GM18499 (cell line): ENCODE measurements around the gene KCNH6.

Experiments
- ATAC-seq: cut with Tn5 transposase; IDR thresholded peaks from one replicate; pipeline ENCODE4 v1.9.1; 2021; ENCODE audit warnings: moderate number of reproducible peaks; ENCODE audit not compliant: insufficient read depth, unreplicated experiment

The KCNH6 gene

DNA sequence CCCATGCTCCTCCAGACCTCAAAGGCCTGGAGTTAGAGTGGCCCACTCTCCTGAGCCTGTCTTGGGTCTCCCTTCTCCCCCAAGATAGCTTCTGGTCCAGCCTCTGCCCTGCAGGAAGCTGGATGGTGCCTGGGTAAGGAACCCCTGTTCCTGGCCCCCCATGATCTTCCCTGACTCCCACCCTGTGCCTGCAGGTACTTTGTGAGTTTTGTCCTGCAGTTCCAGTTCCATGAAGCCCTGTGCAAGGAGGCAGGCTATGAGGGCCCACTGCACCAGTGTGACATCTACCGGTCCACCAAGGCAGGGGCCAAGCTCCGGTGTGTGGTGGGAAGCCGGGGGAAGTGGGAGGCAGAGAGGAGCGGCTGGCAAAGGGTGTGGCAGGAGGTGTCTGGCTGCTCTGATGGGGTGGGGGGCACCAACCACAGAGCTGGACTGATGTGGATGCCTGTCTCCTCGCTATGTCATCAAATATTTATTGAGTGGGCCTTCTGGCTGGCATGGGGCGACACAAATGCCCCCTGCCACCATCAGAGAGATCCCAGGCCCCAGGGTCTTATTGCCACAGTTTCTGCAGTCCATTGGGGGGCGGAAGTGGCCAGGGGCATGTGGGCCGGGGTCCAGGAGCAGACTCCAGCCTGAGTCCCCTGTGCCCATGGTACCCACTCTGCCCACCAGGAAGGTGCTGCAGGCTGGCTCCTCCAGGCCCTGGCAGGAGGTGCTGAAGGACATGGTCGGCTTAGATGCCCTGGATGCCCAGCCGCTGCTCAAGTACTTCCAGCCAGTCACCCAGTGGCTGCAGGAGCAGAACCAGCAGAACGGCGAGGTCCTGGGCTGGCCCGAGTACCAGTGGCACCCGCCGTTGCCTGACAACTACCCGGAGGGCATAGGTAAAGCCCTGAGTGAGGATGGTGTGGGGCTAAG is 39.2 kb upstream of the KCNH6 start:
- no peak for ATAC-seq

DNA sequence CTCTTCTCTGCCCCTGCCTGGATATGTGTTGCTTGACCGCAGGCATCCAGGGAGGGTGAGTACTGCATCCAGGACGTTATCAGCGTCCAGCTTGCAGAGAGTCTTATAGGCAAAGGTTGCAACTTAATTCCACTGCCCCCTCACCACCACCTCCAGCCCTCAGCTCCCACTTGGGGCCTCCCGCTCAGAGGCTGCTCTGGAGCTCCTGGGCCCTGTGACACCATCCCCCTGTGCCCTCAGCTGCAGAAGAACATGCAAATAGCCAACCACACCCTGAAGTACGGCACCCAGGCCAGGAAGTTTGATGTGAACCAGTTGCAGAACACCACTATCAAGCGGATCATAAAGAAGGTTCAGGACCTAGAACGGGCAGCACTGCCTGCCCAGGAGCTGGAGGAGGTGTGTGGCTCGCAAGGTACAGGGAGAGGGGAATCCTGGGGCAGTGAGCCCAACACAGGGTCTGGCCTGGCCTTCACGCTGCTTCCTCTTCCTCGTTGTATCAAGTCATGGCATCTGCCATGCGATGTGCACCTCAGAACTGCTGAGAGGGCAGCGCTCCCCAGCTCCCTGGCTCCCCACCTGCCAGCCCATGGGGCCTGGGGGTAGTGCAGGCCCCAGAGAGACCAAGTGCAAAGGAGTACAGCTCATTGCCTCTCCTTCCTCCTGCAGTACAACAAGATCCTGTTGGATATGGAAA is 36.7 kb upstream of the KCNH6 start:
- ATAC-seq: no peak

DNA sequence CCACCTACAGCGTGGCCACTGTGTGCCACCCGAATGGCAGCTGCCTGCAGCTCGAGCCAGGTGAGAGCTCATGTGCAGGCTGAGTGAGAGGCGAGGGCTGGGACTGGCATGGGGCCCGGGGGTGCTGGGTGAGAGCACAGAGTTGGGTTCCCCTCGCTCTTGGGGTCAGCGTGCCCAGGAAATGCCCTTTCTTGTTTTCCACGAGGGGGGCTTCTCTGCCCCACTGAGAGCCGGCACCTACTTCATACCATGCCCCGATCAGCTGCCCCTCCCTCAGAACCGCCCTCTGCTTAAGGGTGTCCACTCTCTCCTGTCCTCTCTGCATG is 36.2 kb upstream of the KCNH6 start:
- ATAC-seq: no peak

DNA sequence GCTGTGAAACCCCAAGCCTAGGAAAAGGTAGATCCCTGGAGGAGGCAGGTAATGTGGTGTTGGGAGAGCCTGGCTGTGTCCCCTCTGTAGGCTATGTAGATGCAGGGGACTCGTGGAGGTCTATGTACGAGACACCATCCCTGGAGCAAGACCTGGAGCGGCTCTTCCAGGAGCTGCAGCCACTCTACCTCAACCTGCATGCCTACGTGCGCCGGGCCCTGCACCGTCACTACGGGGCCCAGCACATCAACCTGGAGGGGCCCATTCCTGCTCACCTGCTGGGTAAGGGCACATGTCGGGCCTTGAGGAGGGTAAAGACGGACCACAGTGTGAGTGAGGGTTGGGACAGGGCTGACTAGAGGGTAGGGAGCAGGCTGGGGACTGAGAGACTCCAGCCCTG is 34.3 kb upstream of the KCNH6 start:
- ATAC-seq: no peak

DNA sequence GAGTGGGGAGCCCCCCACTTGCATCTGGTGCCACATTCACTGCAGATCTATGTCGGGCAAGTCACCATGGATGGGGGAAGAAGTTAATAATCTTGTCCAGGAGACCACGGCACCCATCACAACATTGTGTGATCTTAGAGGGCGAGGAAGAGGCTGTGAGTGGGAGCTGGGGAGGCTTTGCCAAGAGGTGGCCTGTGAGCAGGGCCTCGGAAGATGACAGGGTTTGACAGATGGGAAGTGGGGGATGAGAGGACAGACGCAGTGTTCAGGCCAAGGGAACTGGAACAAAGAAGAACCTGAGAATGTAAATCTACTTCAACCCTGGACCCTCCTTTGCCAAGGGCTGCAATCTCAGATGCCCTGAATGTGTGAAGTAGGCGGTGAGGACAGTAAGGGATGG is 33.9 kb upstream of the KCNH6 start:
- no peak for ATAC-seq

DNA sequence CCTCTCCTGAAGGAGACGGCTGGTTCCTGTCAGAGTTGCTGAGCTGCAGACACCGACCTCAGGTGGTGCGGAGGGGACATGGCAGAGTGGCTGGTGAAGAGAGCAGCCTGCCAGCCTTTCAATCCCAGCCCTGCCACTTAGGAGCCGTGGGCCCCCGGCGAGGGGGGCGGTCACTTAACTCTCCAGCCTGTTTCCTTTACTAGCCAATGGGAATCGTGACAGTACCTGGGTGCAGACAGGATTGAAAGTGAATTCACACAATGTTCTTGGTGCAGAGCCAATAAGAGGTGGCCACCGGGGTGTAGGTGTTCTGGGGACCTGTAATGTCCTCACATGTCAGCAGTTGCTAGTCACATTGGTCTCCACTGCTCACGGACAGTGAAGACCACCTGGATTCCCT is 32.8 kb upstream of the KCNH6 start:
- no peak for ATAC-seq

DNA sequence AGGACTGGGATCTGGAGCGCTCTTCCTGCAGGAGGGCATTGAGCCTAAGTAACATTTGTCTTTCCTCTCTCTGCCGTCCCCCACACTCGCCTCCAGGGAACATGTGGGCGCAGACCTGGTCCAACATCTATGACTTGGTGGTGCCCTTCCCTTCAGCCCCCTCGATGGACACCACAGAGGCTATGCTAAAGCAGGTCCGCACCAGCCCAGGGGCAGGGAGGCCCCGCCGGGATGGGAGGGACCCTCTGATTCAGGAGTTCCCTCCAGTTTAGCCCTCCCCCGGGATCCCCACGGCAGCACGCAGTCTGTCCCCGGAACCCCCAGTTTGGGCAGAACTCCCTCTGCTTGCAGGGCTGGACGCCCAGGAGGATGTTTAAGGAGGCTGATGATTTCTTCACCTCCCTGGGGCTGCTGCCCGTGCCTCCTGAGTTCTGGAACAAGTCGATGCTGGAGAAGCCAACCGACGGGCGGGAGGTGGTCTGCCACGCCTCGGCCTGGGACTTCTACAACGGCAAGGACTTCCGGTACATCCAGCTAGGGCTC is 32.2 kb upstream of the KCNH6 start:
- ATAC-seq: no peak

DNA sequence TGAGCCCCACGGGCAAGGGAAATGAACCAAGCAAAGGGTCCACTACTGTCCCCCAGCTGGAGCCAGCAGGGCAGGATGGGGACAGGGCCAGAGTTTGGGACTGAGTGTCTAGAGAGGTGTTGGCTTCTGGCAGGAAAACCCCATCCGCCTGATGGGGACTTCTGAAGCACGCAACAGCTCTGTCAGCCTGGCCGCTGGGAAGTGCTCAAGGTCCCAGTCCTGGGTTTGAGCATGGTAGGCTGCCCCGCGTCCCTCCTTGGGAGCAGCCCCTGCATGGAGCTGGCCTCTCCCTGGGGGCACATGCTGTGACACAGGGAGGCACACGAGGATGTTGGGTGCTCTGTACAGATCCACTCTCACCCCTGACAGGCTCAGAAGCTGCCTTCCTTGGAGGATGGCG is 31.7 kb upstream of the KCNH6 start:
- no peak for ATAC-seq

DNA sequence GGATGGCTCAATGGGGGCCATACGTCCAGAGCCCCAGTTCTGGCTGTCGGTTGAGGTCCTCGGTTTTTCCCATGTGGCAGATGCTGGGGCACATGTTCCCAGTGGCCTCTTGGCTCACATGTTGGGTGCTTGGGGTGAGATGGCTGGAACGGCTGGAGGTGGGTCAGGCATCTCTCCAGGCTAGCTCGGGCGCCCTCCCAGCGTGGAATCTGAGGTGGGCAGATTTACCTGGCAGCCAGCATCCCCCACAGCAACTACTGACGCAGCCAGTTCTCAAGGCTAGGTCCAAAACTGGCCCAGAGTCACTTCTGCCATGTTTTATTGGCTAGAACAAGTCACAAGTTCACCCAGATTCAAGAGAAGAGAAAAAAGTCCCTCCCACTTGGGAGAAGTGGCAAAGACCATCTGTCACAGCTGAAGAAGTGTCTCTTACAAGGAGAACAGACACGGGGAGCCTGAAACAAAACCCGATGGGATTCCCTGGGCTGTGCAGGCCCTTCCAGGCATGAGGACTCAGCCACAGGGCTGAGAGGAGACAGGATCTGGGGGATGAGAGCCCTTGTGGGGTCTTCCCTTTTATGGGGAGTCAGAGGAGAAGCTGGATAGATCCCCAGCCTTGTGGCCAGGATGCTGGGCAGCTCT is 31.1 kb upstream of the KCNH6 start:
- no peak for ATAC-seq

DNA sequence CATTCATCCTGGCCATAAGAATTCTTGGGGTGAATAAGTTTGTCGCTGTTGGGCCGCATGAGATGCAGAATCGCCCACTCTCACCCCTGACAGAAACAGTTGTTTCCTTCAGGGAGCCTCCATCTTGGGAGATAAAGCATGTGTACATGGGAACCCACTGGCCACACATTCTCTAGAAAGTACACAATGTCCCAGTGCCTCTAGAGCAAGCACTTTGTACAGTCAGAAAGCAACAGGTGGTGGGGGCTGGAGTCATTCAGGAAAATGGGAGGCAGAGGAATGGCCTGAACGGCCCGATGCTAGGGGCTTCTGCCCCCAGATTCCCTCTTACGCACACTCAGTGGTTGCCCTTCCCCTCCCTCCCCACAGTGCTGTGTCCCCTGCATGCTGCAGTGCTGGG is 30.2 kb upstream of the KCNH6 start:
- ATAC-seq: no peak

DNA sequence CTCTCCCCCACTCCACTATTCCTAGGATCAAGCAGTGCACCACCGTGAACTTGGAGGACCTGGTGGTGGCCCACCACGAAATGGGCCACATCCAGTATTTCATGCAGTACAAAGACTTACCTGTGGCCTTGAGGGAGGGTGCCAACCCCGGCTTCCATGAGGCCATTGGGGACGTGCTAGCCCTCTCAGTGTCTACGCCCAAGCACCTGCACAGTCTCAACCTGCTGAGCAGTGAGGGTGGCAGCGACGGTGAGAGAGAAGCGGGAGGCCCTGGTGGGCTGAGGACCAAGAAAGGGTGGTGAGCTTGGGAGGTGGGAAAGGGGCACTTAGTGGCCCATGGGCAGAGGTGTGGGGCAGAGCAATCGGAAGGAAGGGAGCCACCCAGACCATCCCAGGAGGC is 29.7 kb upstream of the KCNH6 start:
- ATAC-seq: no peak

DNA sequence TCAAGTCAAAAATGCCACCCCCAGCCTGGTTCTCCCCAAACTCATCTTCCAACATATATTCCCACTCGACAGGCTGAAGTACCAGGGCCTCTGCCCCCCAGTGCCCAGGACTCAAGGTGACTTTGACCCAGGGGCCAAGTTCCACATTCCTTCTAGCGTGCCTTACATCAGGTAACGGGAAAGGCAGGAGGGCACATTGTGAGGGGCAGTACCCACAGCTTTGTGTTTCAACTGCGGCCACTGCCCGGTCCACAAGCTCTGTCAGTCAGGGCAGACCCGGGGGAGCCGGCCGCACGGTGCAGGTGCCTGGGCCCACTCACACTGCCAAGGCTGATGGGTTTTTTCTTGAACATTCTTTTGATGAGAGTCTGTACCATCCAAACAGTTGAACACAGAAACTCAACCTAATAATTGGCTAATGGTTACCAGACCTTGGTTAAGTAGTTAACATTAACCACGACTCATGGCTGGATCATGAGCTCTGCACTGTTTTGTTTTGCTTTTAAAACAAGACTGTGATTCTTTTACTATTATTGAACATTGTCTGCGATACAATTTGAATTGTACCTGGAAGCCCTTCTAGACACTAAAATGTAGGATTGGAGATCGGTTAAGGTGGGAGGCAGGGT is 28.7 kb upstream of the KCNH6 start:
- no peak for ATAC-seq

DNA sequence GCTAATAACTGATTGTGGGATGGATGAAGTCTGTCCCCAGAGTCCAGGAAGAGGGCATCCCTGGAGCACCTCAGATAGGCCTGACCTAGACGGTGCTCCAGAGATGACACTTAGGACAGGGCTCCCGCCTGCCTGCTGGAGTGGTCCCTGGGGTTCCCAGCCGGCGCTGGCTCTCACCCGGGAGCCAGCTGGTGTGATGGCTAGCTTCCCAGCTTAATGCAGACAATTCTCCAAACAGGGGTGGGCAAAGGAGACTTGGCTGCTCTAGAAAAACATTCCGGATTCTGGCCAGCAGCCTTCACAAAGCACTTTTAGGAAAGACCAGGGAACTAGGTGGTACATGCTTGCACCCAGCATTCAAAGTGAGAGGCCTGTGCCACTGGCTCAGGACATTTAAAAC is 27.7 kb upstream of the KCNH6 start:
- ATAC-seq: no peak

DNA sequence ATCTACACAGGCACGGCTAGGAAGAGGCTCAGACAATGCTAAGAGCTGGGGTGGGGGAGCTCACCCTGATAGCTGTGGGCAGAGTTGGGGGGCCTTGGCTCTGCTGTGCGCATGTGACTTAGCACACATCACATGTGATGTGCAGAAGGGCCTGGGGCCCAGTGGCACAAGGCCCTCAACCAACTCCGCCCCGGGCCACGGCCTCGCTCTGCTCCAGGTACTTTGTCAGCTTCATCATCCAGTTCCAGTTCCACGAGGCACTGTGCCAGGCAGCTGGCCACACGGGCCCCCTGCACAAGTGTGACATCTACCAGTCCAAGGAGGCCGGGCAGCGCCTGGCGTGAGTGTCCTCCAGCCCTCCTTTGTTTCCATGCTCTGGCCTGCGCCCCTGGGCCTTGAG is 27.0 kb upstream of the KCNH6 start:
- no peak for ATAC-seq

DNA sequence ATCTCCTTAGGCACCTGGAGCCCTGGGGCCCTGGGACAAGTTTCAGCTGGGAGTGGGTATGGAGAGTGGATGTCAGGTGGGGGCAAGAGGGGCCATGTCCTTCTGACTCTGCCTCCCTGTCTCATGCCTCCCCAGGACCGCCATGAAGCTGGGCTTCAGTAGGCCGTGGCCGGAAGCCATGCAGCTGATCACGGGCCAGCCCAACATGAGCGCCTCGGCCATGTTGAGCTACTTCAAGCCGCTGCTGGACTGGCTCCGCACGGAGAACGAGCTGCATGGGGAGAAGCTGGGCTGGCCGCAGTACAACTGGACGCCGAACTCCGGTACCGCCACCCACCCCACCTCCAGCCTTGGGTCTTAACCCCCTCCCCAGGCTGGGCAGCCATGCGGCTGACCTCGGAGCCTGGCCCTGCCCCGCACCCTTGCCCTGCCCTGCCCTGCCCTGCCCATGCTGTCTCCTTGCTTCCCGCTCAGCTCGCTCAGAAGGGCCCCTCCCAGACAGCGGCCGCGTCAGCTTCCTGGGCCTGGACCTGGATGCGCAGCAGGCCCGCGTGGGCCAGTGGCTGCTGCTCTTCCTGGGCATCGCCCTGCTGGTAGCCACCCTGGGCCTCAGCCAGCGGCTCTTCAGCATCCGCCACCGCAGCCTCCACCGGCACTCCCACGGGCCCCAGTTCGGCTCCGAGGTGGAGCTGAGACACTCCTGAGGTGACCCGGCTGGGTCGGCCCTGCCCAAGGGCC is 26.3 kb upstream of the KCNH6 start:
- ATAC-seq: no peak

DNA sequence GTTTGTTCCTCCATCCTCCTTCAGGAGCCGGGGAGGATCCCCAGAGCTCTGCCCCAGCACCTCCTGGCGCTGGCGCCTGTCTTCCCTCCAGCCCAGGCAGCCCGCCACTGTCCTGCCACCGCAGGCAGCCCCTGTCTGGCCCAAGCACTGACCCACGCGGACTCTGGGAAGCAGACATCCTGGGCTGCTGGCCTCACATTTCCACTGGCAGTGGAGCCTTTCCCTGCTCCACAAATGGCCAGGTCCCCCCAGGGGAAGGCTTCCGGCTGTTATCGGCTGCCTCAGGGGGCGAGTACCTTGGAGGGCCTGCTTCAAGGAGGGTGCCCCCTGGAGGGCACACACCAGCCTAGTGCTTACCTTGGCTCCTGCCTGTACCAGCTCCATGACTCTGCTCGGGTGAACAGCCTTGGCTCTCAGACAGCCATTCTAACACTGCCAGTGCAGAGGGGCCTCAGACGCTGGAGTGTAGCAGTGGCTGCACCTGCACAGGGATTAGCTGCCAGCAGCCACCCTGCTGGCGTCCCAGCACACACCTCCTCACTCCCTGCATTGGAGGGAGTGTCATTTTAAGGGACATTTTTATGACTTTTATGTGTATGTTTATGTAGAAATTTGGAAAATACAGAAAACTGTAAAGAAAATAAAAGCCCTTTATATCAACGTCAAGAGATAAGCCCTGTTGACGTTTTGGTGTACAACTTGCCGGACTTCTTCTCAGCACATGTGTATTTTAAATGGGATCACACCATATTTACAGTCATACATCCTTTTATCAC is 25.3 kb upstream of the KCNH6 start:
- ATAC-seq: no peak

DNA sequence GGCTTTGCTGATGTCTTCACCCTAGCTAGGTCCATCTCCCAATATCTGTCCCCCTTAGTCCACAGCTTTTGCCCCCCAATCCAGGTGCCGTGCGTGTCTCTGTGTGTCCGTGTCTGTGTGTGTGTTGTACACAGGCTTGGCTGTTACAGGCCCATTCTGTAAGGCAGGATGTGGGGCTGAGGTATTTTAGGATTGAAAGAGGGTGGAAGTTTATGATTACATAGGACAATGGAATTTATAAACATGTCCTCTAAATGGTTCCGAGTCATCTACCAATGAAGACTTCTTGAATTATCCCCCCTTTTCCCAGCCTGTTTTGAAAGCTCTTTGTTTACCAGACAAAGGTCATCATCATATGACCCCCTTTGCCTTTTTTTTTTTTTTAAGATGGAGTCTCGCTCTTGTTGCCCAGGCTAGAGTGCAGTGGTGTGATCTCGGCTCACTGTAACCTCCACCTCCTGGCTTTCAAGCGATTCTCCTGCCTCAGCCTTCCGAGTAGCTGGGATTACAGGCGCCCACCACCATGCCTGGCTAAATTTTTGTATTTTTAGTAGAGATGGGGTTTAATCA is 24.4 kb upstream of the KCNH6 start:
- no peak for ATAC-seq

DNA sequence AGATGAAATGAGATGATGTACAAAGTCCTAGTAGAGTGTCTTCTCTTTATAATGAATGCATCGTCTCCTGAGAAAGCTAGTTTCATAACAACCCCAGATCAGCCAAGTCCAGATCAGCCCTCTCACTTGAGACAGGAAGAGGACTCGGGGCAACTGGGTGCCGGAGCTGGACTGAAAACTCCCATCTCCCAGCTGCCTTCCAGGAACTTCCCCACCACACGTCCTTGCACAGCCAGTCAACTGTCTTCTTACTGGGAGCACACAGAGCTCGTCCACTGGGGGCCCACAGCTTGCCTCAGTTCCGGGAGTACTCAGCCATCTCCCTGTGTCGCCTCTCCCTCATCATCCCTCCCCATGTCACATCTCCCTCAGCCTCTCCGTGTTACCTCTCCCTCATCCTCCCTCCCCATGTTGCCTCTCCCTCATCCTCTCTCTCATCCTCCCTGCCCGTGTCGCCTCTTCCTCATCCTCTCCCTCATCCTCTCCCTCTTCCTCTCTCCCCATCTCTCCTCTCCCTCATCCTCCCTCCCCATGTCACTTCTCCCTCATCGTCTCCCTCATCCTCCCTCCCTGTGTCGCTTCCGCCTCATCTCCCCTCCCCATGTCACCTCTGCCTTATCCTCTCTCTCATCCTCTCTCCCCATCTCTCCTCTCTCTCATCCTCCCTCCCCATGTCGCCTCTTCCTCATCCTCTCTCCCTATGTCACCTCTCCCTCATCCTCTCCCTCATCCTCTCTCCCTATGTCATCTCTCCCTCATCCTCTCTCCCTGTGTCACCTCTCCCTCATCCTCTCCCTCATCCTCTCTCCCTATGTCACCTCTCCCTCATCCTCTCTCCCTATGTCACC is 22.4 kb upstream of the KCNH6 start:
- ATAC-seq: no peak
